Cardiac fibroblast (primary cell): ENCODE results near the gene RNF150.
"Not testable (repeated sequence)": the region's sequence is repeated elsewhere in the genome, so short reads cannot be mapped to it uniquely, and the experiment has no call there.

Experiments used
- DNase-seq, 2 donors: peaks; one replicate each; pipeline versions ENCODE4 v3.0.0 to v3.0.0-alpha.2; 2010; ENCODE audit warnings: low read depth in 2 of 2
- H3K4me3 ChIP-seq, 2 donors: replicated peaks in 1 of 2; 1 replicate in 1 of 2; 2 replicates in 1 of 2; pipeline ENCODE4 v1.5.1; 2011; ENCODE audit warnings: low read depth in 2 of 2, low read length in 2 of 2, mild to moderate bottlenecking in 2 of 2, moderate library complexity in 1 of 2
- CTCF ChIP-seq: IDR thresholded peaks from one replicate; pipeline ENCODE4 v1.5.1; 2011; ENCODE audit warnings: low read depth, mild to moderate bottlenecking, low read length, inconsistent platforms

The RNF150 gene

GRCh38 chr4:140829825-140830224, 303.4 kb downstream of the RNF150 start:
- H3K4me3 ChIP-seq: no peak overlapping the region
- TF ChIP-seq CTCF: no peak
- DNase-seq: no peak

- DNase-seq: no peak
- no peak overlapping the region for H3K4me3 ChIP-seq
- TF ChIP-seq CTCF: no peak
Observed at GRCh38 chr4:140826701-140827027, 306.6 kb downstream of the RNF150 start.

- not testable (repeated sequence) for DNase-seq
Observed at GRCh38 chr4:140820520-140820919, 312.7 kb downstream of the RNF150 start.

GRCh38 chr4:140819610-140820009, 313.7 kb downstream of the RNF150 start:
- H3K4me3 ChIP-seq: no peak overlapping the region

More at GRCh38 chr4:140820520-140820919, 312.7 kb downstream of the RNF150 start:
- not testable (repeated sequence) for H3K4me3 ChIP-seq

GRCh38 chr4:140818433-140818832, 314.8 kb downstream of the RNF150 start:
- no peak overlapping the region for H3K4me3 ChIP-seq
- DNase-seq: no peak
- TF ChIP-seq CTCF: no peak

More at GRCh38 chr4:140819610-140820009, 313.7 kb downstream of the RNF150 start:
- no peak for TF ChIP-seq CTCF
- no peak for DNase-seq

- no peak for TF ChIP-seq CTCF
- H3K4me3 ChIP-seq: no peak overlapping the region
- no peak for DNase-seq
Observed at GRCh38 chr4:140816806-140817510, 316.3 kb downstream of the RNF150 start.

GRCh38 chr4:140813804-140814203, 319.5 kb downstream of the RNF150 start:
- no peak overlapping the region for H3K4me3 ChIP-seq
- no peak for DNase-seq
- TF ChIP-seq CTCF: no peak
